GM18867 (cell line): ENCODE results near the gene STXBP6.
"Not testable (repeated sequence)": the region's sequence is repeated elsewhere in the genome, so short reads cannot be mapped to it uniquely, and the experiment has no call there.

Source experiments
- ATAC-seq: cut with Tn5 transposase; IDR thresholded peaks from one replicate; pipeline ENCODE4 v1.9.1; 2021; ENCODE audit warnings: mild to moderate bottlenecking, moderate library complexity; ENCODE audit not compliant: unreplicated experiment

The STXBP6 gene

GRCh38 chr14:24990050-24990449 is 59.9 kb downstream of the STXBP6 start:
- no peak for ATAC-seq

- ATAC-seq = no peak
Observed at GRCh38 chr14:24988760-24989159, 61.2 kb downstream of the STXBP6 start.

DNA sequence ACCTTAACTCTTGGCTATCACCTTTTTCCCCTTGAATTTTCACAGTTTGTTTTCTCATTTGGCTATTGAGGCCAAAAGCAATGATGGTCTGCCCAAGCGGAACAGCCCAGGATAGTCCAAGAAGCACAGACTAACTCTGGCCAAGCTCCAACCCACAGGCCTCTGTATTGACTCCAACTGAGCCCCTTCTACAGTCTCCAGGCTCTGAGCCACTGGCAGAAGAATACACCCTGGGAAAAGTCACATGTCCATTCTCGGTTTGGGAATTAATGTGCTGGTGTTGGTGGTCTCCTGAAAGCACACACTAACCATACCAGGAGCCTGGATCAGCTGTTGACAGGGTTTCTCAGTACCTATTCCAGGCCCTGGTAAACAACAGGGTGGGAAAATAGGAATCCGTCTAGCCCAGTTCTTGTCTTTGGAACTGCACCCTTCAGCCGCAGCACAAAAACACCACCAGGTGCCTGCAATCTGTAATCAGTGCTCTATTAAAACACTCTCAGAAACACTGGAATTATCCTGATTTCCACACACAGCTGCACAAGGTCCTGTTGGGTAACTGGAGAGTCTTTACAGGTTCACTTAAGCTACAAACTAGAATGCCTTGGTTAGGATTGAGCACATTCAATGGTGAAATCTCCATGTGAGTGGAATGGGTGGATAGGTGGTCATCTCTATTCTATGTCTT is 63.6 kb downstream of the STXBP6 start:
- ATAC-seq = no peak

DNA sequence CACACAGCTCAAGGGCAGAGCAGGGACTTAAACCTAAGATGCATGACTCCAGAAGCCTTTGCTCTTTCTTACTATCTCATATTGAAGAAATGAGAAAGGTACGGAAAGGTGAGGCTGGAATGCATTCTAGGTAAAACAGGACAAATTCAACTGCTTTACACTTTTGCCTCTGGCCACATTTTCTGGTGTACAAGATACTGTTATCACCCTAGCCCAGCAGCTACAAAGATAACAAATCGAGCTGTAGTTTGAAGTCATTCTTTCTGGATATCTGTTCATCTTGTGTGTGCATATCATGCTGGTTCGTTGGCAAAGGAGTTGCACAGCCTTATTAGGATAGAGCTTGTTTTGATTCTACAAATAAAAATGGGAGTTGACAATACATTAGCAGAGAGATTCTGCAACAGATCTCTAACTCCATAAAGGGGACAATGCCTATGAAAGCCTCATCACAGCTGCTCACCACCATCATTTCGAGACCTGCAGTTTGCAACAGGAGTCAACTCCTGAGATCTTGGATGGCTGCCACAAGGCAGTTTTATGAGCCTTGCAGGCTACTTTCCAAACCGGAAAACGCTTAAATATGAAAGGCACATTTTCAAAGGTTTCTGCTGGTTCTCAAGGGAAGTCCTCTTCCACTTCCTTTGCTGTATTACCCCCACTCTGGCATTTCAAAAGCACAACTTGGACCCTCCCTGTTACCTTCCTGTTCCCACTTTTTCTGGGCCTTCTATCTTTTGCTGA is 64.9 kb downstream of the STXBP6 start:
- no peak for ATAC-seq

GRCh38 chr14:24982472-24983155 is 67.3 kb downstream of the STXBP6 start:
- no peak for ATAC-seq

DNA sequence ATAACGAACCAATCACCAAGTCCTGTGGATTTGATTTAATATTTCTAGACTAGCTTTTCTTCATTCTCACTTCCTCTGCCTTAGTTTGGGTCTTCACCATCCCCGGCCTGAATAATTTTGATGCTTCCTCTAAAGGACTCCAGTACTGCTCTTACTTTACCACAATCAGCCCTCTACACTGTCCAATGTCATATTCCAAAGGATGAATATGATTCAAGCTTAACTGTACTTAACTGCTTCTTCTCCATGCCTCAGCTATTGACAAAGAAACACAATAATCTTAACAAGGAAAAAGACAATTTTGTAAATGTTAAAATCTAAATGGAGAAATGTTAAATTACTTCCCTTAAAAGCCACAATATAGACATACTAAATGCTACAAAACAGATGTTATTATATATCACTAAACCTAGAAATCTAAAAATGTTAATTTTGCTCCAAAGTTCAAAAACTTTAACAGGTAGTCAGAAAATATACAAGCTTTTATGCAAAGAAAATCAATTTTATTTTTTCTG is 70.2 kb downstream of the STXBP6 start:
- ATAC-seq = peak; percentile 34

- ATAC-seq = peak; percentile 78
Observed at GRCh38 chr14:24978862-24979724, 70.9 kb downstream of the STXBP6 start.

- no peak for ATAC-seq
Observed at GRCh38 chr14:24976602-24977001, 73.3 kb downstream of the STXBP6 start.

DNA sequence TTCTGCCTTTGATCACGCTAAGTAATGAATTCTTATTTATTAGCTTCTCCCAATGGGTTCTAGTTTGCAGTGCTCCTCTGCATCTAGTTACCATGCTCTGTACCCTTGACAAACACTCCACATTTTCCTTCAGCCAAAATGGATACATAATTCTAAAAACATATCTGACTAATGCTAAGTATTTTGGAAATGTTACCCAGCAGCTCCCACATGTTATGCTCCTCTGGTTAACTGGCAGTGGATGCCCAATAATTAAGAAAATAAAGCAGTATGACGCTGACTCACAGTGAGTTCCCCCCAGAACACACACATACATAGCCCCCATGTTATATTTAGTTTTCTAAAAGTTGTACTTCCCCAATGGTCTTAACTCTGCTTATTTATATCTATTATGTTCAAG is 74.6 kb downstream of the STXBP6 start:
- no peak for ATAC-seq

DNA sequence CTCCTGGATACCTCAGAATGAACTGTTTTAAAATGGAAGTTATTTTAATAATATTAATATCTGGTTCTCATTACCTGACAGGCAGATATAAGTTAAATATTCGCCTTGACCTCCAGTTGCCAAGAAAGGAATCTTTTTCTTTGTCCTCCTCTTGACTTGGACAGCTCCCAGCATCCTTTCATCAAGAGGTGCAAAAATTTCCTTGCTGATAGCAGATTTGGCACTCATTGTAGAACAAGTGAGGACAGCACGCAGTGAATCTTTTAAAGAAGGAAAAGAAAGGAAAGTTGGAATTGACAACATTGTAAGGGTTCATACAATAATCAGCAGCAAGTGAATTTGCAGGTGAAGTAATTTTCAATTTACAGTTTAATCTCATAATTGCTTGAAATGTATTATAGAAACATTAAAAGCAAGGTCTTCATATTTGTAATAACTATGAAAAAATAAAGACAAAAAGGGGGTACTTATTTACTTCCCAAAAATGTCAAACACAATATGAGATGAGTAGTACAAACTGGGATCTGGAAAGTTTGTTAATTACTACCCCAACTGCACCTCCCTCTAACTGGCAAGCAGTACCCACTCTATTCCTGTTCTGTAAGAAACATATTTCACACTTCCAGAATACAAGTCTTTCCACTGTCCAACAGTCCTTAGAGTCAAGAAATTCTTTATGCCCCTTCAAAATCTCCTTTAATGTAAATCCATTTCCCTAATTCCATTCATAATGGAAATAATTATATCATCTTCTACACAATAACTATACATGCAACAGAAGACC is 75.2 kb downstream of the STXBP6 start:
- ATAC-seq = no peak

DNA sequence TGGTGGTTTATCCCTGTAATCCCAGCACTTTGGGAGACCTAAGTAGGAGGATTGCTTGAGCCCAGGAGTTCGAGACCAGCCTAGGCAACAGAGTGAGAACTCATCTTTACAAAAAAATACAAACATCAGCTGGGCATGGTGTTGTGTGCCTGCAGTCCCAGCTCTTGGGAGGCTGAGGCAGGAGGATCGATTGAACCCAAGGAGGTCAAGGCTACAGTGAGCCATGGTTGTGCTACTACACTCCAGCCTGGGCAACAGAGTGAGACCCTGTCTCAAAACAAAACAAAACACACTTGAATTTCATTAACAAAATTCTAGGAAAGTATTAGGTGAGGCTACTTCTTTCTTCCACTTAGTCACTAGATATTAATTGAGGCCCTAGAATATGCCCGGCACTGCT is 77.1 kb downstream of the STXBP6 start:
- ATAC-seq = no peak

GRCh38 chr14:24971255-24971654 is 78.7 kb downstream of the STXBP6 start:
- no peak for ATAC-seq

GRCh38 chr14:24966579-24966964 is 83.4 kb downstream of the STXBP6 start:
- ATAC-seq = no peak

GRCh38 chr14:24965934-24966578 is 83.9 kb downstream of the STXBP6 start:
- ATAC-seq = no peak

DNA sequence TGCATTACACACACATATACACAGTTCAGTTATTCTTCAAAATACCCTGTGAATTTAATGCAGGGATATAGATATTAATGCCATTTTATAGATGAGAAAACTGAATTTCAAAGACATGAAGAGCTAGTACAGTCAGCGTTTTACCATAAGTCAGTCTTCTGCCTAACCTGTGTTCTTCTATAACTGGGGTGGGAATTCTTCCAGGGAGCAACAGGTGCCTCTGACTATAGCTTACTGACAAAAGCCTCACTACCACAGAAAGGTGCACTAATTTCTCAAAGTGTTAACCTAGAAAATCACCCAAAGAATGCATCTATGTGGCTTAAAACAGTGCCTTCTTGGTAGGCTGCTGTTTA is 84.4 kb downstream of the STXBP6 start:
- no peak for ATAC-seq

DNA sequence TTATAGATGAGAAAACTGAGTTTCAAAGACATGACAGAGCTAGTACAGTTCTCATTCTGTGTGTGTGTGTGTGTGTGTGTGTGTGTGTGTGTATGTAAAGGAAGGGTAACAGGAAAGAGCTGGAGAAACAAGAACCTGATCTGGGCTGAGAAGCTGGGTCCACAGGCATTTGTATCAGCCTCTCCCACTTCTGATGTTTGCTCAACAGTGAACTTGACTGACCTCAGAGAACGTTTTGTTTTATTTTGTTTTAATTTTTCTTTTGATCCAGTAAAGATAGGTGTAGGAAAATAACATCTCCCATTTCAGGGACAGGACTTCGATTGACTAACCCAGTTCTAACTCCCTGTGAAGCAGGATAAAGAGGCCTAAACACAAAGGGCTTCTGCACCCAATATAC is 85.4 kb downstream of the STXBP6 start:
- ATAC-seq = no peak

DNA sequence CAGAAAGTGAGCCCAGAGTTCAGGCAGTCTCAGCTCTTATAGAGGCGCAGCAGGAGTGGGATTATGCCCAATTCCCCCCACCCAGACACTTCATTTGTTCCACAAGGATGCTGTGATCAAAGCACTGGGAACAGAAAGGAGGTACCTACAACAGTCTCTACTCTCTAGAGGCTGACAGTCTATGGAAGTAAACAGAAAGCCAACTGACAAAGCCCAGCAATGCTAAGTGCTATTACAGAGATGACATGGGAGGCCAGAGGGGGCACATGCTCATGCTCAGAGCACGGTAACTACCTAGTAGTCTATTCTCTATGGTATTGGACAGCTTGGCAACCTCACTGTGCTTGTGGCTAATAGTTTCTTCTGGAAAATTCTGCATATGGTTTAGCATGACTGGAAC is 85.9 kb downstream of the STXBP6 start:
- no peak for ATAC-seq

DNA sequence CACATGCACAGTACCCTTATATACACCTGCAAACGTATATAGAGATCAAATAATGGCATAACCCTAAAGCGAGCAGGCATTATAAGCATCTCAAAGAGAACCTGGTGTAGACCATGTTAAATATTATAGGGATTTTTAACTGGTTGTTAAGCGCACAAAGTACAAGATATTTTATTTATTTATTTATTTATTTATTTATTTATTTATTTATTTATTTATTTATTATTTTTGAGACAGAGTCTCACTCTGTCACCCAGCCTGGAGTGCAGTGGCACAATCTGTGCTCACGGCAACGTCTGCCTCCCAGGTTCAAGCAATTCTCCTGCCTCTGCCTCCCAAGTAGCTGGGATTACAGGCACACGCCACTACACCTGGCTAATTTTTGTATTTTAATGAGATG is 87.8 kb downstream of the STXBP6 start:
- ATAC-seq = not testable (repeated sequence)

GRCh38 chr14:24960816-24961215 is 89.1 kb downstream of the STXBP6 start:
- no peak for ATAC-seq
